Activated naive CD8-positive, alpha-beta T cell treated with anti-CD3 and anti-CD28 coated beads, Interleukin-2, amount 50 U/mL, for 24 hours (primary cell): ENCODE results near the gene GPR137C.

Experiments used
- ATAC-seq: fragments of 150-1000 bp; cut with Tn5 transposase; one replicate; pipeline ENCODE4 v1.10.0; 2021
- DNase-seq: peaks from one replicate; pipeline ENCODE4 v3.0.0; 2021
- H3K27ac Mint-ChIP-seq: one replicate; pipeline ENCODE4 v1.8.0; 2021; ENCODE audit warnings: mild to moderate bottlenecking, mixed read lengths
- H3K27me3 Mint-ChIP-seq: one replicate; pipeline ENCODE4 v1.8.0; 2021; ENCODE audit warnings: mixed read lengths
- H3K36me3 Mint-ChIP-seq: one replicate; pipeline ENCODE4 v1.8.0; 2021; ENCODE audit warnings: low read depth, mixed read lengths
- H3K4me1 Mint-ChIP-seq: one replicate; pipeline ENCODE4 v1.8.0; 2021; ENCODE audit warnings: mixed read lengths
- H3K4me3 Mint-ChIP-seq: one replicate; pipeline ENCODE4 v1.8.0; 2021; ENCODE audit warnings: mild to moderate bottlenecking, moderate library complexity, mixed read lengths
- H3K9me3 Mint-ChIP-seq: one replicate; pipeline ENCODE4 v1.8.0; 2021; ENCODE audit warnings: mixed read lengths

The GPR137C gene, protein sequence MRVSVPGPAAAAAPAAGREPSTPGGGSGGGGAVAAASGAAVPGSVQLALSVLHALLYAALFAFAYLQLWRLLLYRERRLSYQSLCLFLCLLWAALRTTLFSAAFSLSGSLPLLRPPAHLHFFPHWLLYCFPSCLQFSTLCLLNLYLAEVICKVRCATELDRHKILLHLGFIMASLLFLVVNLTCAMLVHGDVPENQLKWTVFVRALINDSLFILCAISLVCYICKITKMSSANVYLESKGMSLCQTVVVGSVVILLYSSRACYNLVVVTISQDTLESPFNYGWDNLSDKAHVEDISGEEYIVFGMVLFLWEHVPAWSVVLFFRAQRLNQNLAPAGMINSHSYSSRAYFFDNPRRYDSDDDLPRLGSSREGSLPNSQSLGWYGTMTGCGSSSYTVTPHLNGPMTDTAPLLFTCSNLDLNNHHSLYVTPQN

DNA sequence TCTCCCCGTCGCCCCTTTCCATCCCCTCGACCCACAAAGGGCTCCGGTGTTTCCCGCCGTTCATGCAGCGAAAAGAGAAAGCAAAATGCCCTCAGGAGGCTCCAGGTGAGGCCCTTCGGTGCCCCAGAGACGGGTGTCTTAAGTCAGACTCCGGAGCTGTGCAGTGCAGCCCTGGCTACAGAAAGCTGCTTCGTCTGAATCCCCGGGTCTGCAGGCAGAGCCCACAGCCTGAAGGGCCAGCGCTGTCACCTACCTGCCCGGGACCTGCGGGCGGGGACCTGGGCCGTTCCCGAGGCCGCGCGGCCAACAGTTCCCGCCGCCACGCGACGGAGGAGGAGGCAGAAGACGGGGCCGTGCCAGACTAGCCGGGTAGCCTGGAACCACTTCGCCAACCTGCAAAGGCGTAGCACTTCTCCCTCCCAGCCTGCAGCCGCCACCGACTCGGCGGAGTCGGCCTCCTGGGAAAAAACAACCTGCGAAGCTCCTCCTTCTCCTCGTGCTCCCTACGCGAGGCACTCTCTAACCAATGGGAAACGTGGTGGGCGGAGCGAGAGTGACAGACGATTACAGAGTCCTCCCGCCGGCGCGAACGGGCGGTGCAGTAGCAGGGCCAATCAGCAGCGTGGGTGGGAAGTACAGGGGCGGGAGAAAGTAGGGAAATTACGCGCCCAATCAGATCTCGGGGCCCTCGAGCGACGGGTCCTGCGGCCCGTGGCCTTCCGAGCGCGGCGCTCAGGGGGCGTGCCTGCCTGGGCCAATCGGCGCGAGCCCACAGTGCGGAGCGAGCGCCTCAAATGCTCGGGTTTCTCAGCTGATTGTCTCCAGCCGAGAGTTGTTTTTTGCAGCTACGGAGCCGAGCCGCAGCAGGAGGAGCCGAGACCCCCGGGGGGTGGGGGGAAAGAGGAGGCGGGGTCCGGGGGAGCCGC is at the start of gene GPR137C, which contains the start of gene TXNDC16:
Gene GPR137C (plus strand): TSS at position 774 of the 926 bp plus-strand sequence. CDS start 312 bp downstream, outside the sequence.
Gene TXNDC16 (minus strand): TSS at position 443 of the 926 bp plus-strand sequence. CDS start 8,948 bp downstream, outside the sequence.
- DNase-seq: peak; percentile 98
- Mint-ChIP-seq H3K9me3 (no peaks in the 10 kb centered on the region), H3K27ac (peak within 1 kb of the TSS; percentile 76), H3K4me3 (peak within 1 kb of the TSS; percentile 89), H3K27me3 (peaks cover 6% of the 10 kb centered on the region), H3K36me3 (no peaks in the 10 kb centered on the region), H3K4me1 (peaks cover 24% of the 10 kb centered on the region)
- peak; percentile 90 for ATAC-seq

DNA sequence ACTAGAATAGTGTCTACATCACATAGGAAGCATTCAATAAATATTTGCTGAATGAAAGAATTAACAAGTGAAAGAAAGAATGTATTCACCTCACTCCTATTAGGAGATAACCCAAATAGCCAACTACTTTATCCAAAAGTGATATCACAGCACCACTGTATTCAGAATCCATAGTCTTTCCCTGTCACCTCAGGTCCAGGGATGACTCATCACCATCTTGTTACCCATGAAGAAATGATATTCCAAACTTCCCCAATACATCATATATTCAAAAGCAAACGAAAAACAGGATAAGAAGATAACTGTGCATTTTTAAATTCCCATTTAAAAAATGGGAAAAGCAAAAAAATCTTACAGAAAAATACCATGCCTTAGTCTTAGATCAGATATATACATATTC is 39.4 kb upstream of the GPR137C start:
- Mint-ChIP-seq H3K27me3 (no peaks in the 10 kb centered on the region), H3K4me1 (no peaks in the 10 kb centered on the region), H3K9me3 (no peaks in the 10 kb centered on the region), H3K27ac (no peak overlapping the region), H3K4me3 (no peak overlapping the region), H3K36me3 (peaks cover 9% of the 10 kb centered on the region)
- DNase-seq: no peak
- no peak for ATAC-seq

DNA sequence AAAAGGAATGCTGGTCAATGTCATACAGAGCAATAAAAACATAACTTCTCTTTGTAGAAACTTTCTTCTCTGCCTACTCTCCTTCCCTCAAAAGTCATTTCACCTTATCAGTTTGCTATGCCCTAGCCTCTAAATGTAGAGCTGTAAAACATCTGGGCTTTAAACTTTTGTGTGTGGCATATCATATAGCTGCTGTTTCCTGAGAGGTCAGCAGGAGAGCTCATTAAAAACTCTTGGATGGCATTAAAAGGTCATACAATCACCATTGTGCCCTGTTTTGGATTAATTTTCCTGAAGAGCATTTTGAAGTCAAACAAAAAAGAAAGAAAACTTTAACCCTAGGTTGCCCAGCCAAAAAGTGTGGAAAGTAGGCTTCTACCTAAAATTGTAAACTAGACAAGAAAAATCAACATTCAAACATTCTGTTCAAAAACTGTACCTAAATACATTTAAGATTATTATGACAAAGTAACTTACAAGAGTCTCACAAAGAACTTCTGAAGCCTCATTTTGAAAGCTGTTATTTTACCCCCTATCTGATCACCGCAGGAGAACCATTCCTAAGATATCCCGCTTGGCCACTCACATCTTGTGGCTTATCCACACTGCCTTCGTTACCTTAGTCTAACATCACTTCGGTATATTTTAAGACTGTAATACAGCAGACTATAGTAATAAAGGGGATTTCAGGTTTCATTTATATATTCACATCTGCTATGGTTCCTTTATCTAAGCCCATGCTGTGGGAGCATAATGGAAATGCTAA is 38.4 kb upstream of the GPR137C start:
- Mint-ChIP-seq H3K9me3 (no peaks in the 10 kb centered on the region), H3K36me3 (peaks cover under 1% of the 10 kb centered on the region), H3K27me3 (no peaks in the 10 kb centered on the region), H3K27ac (no peak overlapping the region), H3K4me1 (no peaks in the 10 kb centered on the region), H3K4me3 (no peak overlapping the region)
- no peak for ATAC-seq
- no peak for DNase-seq

DNA sequence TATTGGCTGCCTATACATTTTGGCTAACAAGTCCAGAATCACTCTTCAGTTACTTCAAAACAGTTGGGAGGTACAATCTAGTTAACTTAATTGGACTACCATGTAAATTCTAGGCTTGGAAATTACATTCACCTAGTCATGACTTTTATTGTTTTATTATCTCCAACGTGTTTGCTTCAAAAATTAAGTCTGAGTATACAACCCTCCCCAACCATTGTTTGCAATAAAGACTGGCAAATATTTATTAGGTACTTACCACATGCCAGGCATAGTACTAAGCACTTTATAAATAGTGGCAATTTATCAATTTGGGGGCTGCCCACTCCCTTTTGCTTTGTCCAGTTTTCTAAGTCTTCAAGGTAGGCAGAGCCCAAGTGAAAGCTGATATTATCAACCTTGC is 30.6 kb upstream of the GPR137C start:
- Mint-ChIP-seq H3K27me3 (no peaks in the 10 kb centered on the region), H3K9me3 (no peaks in the 10 kb centered on the region), H3K36me3 (peaks cover 3% of the 10 kb centered on the region), H3K4me1 (no peaks in the 10 kb centered on the region), H3K27ac (no peak overlapping the region), H3K4me3 (no peak overlapping the region)
- ATAC-seq (no peak), DNase-seq (no peak)

DNA sequence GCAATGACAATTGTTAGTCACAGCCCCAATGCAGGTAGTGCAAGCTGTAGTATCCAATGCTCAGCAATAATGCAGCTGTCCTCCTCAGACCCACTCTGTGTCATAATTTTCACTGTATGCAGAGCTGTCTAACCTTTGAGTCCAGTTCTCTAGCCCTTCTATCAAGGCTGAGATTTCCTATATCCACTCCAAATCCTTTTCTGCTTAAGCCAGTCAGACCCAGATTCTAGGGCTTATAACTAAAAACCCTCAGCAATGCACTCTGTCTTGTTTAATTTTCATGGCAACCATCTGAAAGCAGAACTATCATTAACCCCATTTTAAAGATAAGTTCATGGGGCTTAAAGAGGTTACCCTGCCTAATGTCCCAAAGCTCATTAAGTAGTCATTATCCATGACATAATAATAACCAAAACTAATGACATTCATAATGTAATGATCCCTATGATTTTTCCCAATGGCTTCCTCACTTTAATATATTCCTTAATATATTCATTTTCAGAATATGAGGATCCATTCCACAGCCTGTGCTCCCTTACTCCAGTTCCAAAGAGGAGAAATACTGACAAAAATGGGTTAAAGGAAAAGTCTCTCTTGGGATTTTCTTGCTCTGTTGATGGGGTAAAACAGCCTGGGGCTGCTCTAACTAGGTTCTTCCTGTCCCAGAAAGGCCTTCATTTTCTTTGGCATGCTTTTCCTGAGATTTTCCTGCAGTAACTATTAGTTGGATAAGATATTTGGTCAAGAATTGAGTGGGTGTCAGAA is 29.9 kb upstream of the GPR137C start:
- DNase-seq: no peak
- Mint-ChIP-seq H3K4me3 (no peak overlapping the region), H3K36me3 (peaks cover 3% of the 10 kb centered on the region), H3K27ac (no peak overlapping the region), H3K9me3 (no peaks in the 10 kb centered on the region), H3K27me3 (no peaks in the 10 kb centered on the region), H3K4me1 (no peaks in the 10 kb centered on the region)
- no peak for ATAC-seq

DNA sequence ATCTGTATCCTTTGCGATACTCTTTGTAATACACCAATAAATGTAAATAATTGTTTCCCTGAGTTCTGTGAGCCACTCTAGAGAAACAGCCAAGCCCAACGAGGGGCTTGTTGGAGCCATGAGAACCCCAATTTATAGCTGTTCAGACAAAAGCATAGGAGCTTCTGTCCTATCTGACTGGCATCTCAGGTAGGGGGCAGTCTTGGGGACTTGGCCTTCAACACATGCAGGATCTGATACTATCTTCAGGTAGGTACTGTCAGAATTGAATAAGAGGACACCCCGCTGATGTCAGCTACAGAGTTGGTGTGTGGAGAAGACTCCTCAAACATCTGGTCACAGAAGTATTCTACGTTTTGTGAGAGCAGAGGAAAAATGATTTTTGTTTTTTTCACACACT is 25.6 kb upstream of the GPR137C start:
- peaks cover 2% of the 10 kb centered on the region for H3K36me3 Mint-ChIP-seq
- ATAC-seq (no peak), DNase-seq (no peak)
- no peak overlapping the region for H3K4me3 Mint-ChIP-seq
- no peaks in the 10 kb centered on the region for H3K27me3 Mint-ChIP-seq
- no peaks in the 10 kb centered on the region for H3K4me1 Mint-ChIP-seq
- no peak overlapping the region for H3K27ac Mint-ChIP-seq
- H3K9me3 Mint-ChIP-seq: no peaks in the 10 kb centered on the region

DNA sequence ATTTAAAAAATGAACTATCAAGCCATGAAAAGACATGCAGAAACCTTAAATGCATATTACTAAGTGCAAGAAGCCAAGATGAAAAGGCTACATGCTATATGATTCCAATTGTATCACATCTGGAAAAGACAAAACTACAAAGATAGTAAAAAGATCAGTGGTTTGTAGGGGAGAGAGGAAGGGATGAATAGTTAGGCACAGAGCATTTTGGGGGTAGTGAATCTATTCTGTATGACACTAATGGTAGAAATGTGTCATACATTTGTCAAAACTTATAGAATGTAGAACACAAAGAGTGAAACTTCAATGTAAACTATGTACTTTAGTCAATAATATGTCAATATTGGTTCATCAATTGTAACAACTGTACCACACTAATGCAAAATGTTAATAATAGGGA is 21.2 kb upstream of the GPR137C start:
- no peak overlapping the region for H3K4me3 Mint-ChIP-seq
- H3K27me3 Mint-ChIP-seq: no peaks in the 10 kb centered on the region
- H3K9me3 Mint-ChIP-seq: no peaks in the 10 kb centered on the region
- no peaks in the 10 kb centered on the region for H3K4me1 Mint-ChIP-seq
- ATAC-seq (no peak), DNase-seq (no peak)
- H3K27ac Mint-ChIP-seq: no peak overlapping the region
- H3K36me3 Mint-ChIP-seq: peaks cover 5% of the 10 kb centered on the region

DNA sequence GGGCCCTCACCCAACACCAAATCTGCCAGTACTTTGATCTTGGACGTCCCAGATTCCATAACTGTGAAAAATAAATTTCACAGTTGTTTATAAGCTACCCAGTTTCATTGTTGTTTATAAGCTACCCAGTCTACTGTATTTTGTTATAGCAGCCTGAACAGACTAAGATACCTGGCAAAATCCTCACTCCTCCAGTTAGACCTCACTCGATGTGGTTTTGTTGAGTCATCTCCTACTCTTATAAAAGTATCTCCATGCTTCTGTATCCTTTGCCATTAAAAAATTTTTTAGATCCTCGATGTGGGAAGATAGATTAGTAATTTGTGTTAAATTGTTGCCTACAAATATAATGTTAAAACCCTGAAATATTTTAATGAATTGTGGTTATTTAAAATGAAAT is 16.4 kb upstream of the GPR137C start:
- ATAC-seq (no peak), DNase-seq (no peak)
- H3K4me3 Mint-ChIP-seq: no peak overlapping the region
- H3K27me3 Mint-ChIP-seq: no peaks in the 10 kb centered on the region
- H3K4me1 Mint-ChIP-seq: peaks cover 4% of the 10 kb centered on the region
- H3K27ac Mint-ChIP-seq: no peak overlapping the region
- H3K36me3 Mint-ChIP-seq: peaks cover 7% of the 10 kb centered on the region
- H3K9me3 Mint-ChIP-seq: no peaks in the 10 kb centered on the region

DNA sequence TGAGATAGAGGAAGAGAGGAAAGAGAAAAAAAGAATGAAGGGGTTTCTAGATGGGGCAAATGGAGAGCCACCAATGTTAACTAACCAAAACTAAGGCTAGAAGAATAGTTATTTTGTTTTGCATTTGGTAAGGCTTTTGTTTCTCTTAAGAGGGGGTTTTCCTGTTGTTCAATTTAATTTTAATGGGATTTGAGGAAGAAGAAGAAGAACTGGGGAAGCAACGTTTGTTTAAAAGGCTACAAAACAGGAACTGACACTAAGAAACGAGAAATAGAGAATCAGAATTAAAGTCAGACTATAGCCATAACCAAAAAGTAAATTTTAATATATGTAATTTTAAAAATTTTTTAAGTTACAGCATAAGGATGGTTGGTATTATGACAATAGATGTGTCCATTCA is 14.0 kb upstream of the GPR137C start:
- no peaks in the 10 kb centered on the region for H3K27me3 Mint-ChIP-seq
- ATAC-seq (no peak), DNase-seq (no peak)
- peaks cover 4% of the 10 kb centered on the region for H3K4me1 Mint-ChIP-seq
- no peaks in the 10 kb centered on the region for H3K9me3 Mint-ChIP-seq
- peaks cover 8% of the 10 kb centered on the region for H3K36me3 Mint-ChIP-seq
- H3K4me3 Mint-ChIP-seq: no peak overlapping the region
- H3K27ac Mint-ChIP-seq: no peak overlapping the region

DNA sequence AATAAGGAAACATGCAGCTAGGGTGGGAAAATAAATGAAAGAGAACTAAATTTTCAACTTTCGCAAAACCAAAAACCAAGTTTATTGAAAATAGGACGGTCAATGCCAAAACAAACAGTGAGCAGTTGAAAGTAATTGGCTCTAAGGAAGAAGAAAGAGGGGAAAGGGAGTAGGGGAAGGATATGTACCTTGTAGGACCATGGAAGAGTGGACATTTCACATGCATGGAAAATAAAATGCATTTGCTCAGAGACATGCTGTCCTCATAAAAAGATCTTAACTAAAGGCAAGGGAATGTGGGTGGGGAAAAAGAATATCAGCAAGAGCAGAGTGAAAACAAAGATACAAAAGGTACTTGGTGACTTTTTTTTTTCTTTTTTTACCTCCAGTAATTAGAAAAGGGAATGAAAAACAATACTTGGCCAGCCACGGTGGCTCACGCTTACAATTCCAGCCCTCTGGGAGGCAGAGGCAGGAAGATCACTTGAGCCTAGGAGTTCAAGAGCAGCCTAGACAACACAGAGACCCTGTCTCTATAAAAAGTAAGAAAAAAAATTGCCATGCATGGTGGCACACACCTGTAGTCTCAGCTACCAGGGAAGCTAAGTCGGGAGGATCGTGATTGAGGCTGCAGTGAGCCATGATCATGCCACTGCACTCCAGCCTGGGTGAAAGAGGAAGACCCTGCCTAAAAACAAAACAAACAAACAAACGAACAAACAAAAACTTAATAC is 6.9 kb upstream of the GPR137C start:
- ATAC-seq (no peak), DNase-seq (no peak)

DNA sequence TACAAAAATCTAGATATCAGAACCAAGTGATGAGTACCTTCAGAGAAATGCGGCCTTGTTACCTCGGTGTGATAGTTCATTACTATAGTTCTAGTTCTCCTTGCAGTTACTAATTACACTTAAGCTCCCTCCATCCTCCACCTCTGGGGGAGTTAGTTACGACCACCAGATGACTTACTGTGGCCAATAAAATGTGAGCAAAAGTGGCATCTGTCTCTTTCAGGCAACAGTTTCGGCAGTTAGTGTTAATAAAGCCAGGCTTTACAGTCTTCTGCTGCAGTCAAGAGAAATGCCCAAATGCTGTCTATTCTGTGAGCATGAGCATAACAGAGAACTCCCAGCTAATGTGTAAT is 6.3 kb upstream of the GPR137C start:
- no peak overlapping the region for H3K4me3 Mint-ChIP-seq
- H3K27me3 Mint-ChIP-seq: no peaks in the 10 kb centered on the region
- H3K4me1 Mint-ChIP-seq: peaks cover 13% of the 10 kb centered on the region
- no peak for DNase-seq
- no peaks in the 10 kb centered on the region for H3K9me3 Mint-ChIP-seq
- ATAC-seq: no peak
- peaks cover 1% of the 10 kb centered on the region for H3K36me3 Mint-ChIP-seq
- no peak overlapping the region for H3K27ac Mint-ChIP-seq

More for the DNA sequence above, 6.9 kb upstream of the GPR137C start:
- Mint-ChIP-seq H3K36me3 (peaks cover 1% of the 10 kb centered on the region), H3K4me1 (peaks cover 7% of the 10 kb centered on the region), H3K27me3 (no peaks in the 10 kb centered on the region), H3K27ac (no peak overlapping the region), H3K9me3 (no peaks in the 10 kb centered on the region), H3K4me3 (no peak overlapping the region)

DNA sequence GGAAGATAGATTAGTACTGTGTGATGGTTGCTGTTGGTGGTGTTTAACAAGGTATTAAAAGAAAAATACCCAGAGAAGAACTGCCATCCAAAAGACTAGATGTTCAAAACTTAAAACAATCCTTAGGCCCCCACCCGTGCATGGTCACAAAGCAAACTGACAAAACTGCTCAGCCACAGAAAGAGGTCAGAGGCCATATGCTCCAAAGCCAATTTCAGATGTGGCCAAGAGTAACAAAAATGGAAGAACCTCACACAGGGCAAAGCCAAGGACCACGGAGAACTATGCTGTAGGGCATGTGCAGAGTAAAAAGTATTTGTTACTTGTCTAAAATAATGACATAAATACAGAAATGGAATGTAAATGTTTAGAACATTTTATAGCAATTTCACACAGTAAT is 5.6 kb upstream of the GPR137C start:
- Mint-ChIP-seq H3K36me3 (no peaks in the 10 kb centered on the region), H3K9me3 (no peaks in the 10 kb centered on the region), H3K27me3 (no peaks in the 10 kb centered on the region), H3K4me3 (no peak overlapping the region), H3K4me1 (peaks cover 19% of the 10 kb centered on the region), H3K27ac (no peak overlapping the region)
- DNase-seq (no peak), ATAC-seq (no peak)

DNA sequence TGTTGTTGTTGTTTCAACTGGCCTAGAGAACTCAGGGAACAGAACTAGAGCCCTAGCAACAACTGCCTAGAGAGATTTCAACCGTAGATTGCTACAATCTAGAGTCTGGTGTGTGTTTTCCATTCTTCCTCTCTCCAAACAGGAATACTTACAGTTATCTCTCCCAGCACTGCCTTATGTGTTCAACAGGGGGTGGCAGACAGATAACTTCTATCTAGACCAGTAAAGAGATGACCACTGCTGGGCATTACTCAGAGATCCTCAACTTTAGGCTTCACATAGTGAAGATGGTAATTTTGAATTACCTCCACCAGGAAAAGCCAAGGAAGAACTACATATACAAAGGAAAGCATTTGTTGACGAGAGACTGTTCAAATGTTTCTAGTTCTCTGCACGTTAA is 5.1 kb upstream of the GPR137C start:
- no peaks in the 10 kb centered on the region for H3K9me3 Mint-ChIP-seq
- no peak for ATAC-seq
- H3K27ac Mint-ChIP-seq: no peak overlapping the region
- H3K4me1 Mint-ChIP-seq: peaks cover 19% of the 10 kb centered on the region
- no peaks in the 10 kb centered on the region for H3K36me3 Mint-ChIP-seq
- no peaks in the 10 kb centered on the region for H3K27me3 Mint-ChIP-seq
- no peak for DNase-seq
- no peak overlapping the region for H3K4me3 Mint-ChIP-seq
